IMR-90 (cell line): ENCODE measurements around the gene NRF1. TPM values are rescaled to one million over a fixed set of nuclear protein-coding genes. Genes with fewer than 3 reads are reported as not detected.

Source experiments
- ATAC-seq: fragments of 200-7000 bp; cut with Tn5 transposase; 2 replicates; pipeline ENCODE4 v1.9.1; 2020; ENCODE audit warnings: low read depth, mild to moderate bottlenecking, moderate library complexity
- BruUV-seq: library from RNA; stranded (reverse); fragments of 400-500 nt; replicated peaks from 2 replicates; lab custom pipeline; 2021; lab: Mats Ljungman, UMichigan
- CTCF ChIA-PET: fragments of 300-600 bp; formaldehyde crosslinking; extraction: SDS; loops from one replicate; lab custom pipeline; 2021; ENCODE audit warnings: antibody characterized with exemption; lab: Yijun Ruan, JAX
- POLR2A ChIA-PET: fragments of 300-600 bp; sonication (Branson Sonifier 250); formaldehyde crosslinking; loops from one replicate; lab custom pipeline; 2022; ENCODE audit warnings: antibody characterized with exemption; ENCODE audit not compliant: unreplicated experiment; lab: Charles Lee
- DNase-seq: peaks from one replicate; pipeline ENCODE4 v3.0.0; 2013
- H2AFZ ChIP-seq: replicated peaks from 2 replicates; pipeline ENCODE3; 2013; ENCODE audit warnings: low read length, mild to moderate bottlenecking; ENCODE audit not compliant: poor library complexity
- H2AK5ac ChIP-seq: 2 replicates; pipeline ENCODE4 v1.6.1; 2013; ENCODE audit warnings: low read depth, low read length, inconsistent platforms
- H2AK9ac ChIP-seq: replicated peaks from 2 replicates; pipeline ENCODE3; 2013; ENCODE audit warnings: mild to moderate bottlenecking, low read depth, low read length, moderate library complexity; ENCODE audit not compliant: poor library complexity
- H2BK120ac ChIP-seq: 2 replicates; pipeline ENCODE4 v1.6.1; 2013; ENCODE audit warnings: low read depth, low read length, inconsistent platforms
- H2BK15ac ChIP-seq: 3 replicates; pipeline ENCODE4 v1.6.1; 2013; ENCODE audit warnings: low read depth, low read length, inconsistent platforms
- H2BK20ac ChIP-seq: 2 replicates; pipeline ENCODE4 v1.6.1; 2013; ENCODE audit warnings: low read depth, mild to moderate bottlenecking, inconsistent platforms, low read length, moderate library complexity
- H2BK5ac ChIP-seq: 2 replicates; pipeline ENCODE4 v1.6.1; 2013; ENCODE audit warnings: mild to moderate bottlenecking, low read depth, low read length, inconsistent platforms; ENCODE audit not compliant: poor library complexity, severe bottlenecking
- H3K14ac ChIP-seq: replicated peaks from 2 replicates; pipeline ENCODE4 v1.6.1; 2013; ENCODE audit warnings: low read depth, low read length, inconsistent platforms
- H3K18ac ChIP-seq: 2 replicates; pipeline ENCODE4 v1.6.1; 2013; ENCODE audit warnings: low read depth, low read length, control low read depth
- H3K23ac ChIP-seq: 2 replicates; pipeline ENCODE4 v1.6.1; 2013; ENCODE audit warnings: low read depth, low read length, inconsistent platforms
- H3K27ac ChIP-seq: 2 replicates; pipeline ENCODE4 v1.5.1; 2013; ENCODE audit warnings: mild to moderate bottlenecking, control low read depth, low read length; ENCODE audit not compliant: insufficient read depth
- H3K27me3 ChIP-seq: 2 replicates; pipeline ENCODE4 v1.6.1; 2013; ENCODE audit warnings: low read length; ENCODE audit not compliant: control insufficient read depth, insufficient read depth
- H3K36me3 ChIP-seq: 2 replicates; pipeline ENCODE4 v1.6.1; 2013; ENCODE audit warnings: low read length, mixed read lengths; ENCODE audit not compliant: control insufficient read depth, insufficient read depth
- H3K4ac ChIP-seq: 2 replicates; pipeline ENCODE4 v1.6.1; 2013; ENCODE audit warnings: low read depth, low read length, inconsistent platforms
- H3K4me1 ChIP-seq: 2 replicates; pipeline ENCODE4 v1.6.1; 2013; ENCODE audit warnings: low read length, mixed read lengths; ENCODE audit not compliant: control insufficient read depth, insufficient read depth
- H3K4me2 ChIP-seq: 2 replicates; pipeline ENCODE4 v1.6.1; 2013; ENCODE audit warnings: low read depth, mild to moderate bottlenecking, control low read depth, low read length, moderate library complexity
- H3K4me3 ChIP-seq: 2 replicates; pipeline ENCODE4 v1.5.1; 2013; ENCODE audit warnings: low read depth, mild to moderate bottlenecking, control low read depth, low read length, moderate library complexity; ENCODE audit not compliant: insufficient read depth
- H3K56ac ChIP-seq: 2 replicates; pipeline ENCODE4 v1.6.1; 2013; ENCODE audit warnings: low read length, inconsistent platforms; ENCODE audit not compliant: insufficient read depth; ENCODE audit errors: extremely low read depth
- H3K79me1 ChIP-seq, 2 experiments: 2 replicates each; pipeline ENCODE4 v1.6.1; 2013; ENCODE audit warnings: low read length in 2 of 2, inconsistent platforms in 1 of 2, low read depth in 1 of 2
- H3K9ac ChIP-seq: 2 replicates; pipeline ENCODE4 v1.6.1; 2013; ENCODE audit warnings: low read depth, low read length, control low read depth
- H3K9me1 ChIP-seq: 2 replicates; pipeline ENCODE4 v1.6.1; 2013; ENCODE audit warnings: low read length, inconsistent platforms; ENCODE audit not compliant: insufficient read depth
- H3K9me3 ChIP-seq: 2 replicates; pipeline ENCODE4 v1.6.1; 2013; ENCODE audit warnings: low read length; ENCODE audit not compliant: control insufficient read depth, insufficient read depth
- H4K20me1 ChIP-seq: 2 replicates; pipeline ENCODE4 v1.6.1; 2013; ENCODE audit warnings: low read length, inconsistent platforms; ENCODE audit not compliant: insufficient read depth
- H4K5ac ChIP-seq: 2 replicates; pipeline ENCODE4 v1.6.1; 2013; ENCODE audit warnings: mild to moderate bottlenecking, low read depth, low read length, control low read depth
- H4K8ac ChIP-seq, 2 experiments: 2 replicates each; pipeline ENCODE4 v1.6.1; 2013; ENCODE audit warnings: low read depth in 2 of 2, low read length in 2 of 2, control low read depth in 1 of 2, inconsistent platforms in 1 of 2
- H4K91ac ChIP-seq: 2 replicates; pipeline ENCODE4 v1.6.1; 2013; ENCODE audit warnings: low read depth, low read length, inconsistent platforms; ENCODE audit not compliant: insufficient read depth
- CHD1 ChIP-seq: IDR thresholded peaks from 2 replicates; pipeline ENCODE4 v1.6.1; 2012; ENCODE audit warnings: low read depth, low read length, improper control_type of control experiment
- FOS ChIP-seq: fragments of 150-350 bp; IDR thresholded peaks from 2 replicates; pipeline ENCODE4 v1.6.1; 2016; ENCODE audit warnings: low read depth, low read length
- POLR2A ChIP-seq: IDR thresholded peaks from 2 replicates; pipeline ENCODE4 v1.6.1; 2012; ENCODE audit warnings: mild to moderate bottlenecking, low read depth, low read length
- RAD21 ChIP-seq: IDR thresholded peaks from 2 replicates; pipeline ENCODE4 v1.6.1; 2012; ENCODE audit warnings: low read length, improper control_type of control experiment
- RFX5 ChIP-seq: IDR thresholded peaks from 2 replicates; pipeline ENCODE4 v1.8.0; 2012; ENCODE audit warnings: low read depth, mild to moderate bottlenecking, low read length, moderate library complexity
- WGBS, 2 experiments: methylation state at CpG; one replicate each; pipeline versions ENCODE4 v1.1.5 to v1.1.7; 2013; ENCODE audit warnings: missing lambda C conversion rate in 2 of 2; ENCODE audit not compliant: insufficient read length in 1 of 2; ENCODE audit errors: extremely low coverage in 2 of 2; 5-methylcytosine and 5-hydroxymethylcytosine counted together
- dilution Hi-C: fragments of 300-500 bp; cut with HindIII; formaldehyde crosslinking; loops from one replicate; pipeline ENCODE4 v1.14.3; 2018; ENCODE audit warnings: low sequenced_read_pairs; ENCODE audit not compliant: unreplicated experiment
- in situ Hi-C: fragments of 300-500 bp; cut with MboI; formaldehyde crosslinking; loops from 3 replicates; pipeline ENCODE4 v1.14.3; 2019; ENCODE audit warnings: low sequenced_read_pairs, inconsistent platforms, mixed read lengths
- intact Hi-C: fragments of 100-400 bp; cut with micrococcal nuclease; formaldehyde crosslinking; loops from 2 replicates; pipeline ENCODE4 v1.10.0; 2022
- polyA plus RNA-seq, 3 experiments: library from polyadenylated mRNA; depleted of rRNA; stranded (reverse); fragments of >200 nt; gene quantifications; 2 replicates each; pipeline ENCODE4 v1.2.3, GENCODE V29; 2012; ENCODE audit warnings: low replicate concordance in 1 of 3
- total RNA-seq: library from RNA; depleted of rRNA; stranded (reverse); fragments of >200 nt; gene quantifications from 2 replicates; pipeline ENCODE4 v1.2.3, GENCODE V29; 2012
- TF ChIP-seq, protein P1 (sequence below): conservative IDR thresholded peaks from 2 replicates; pipeline ENCODE4 v1.5.1; 2012; ENCODE audit warnings: mild to moderate bottlenecking, low read depth, low read length, improper control_type of control experiment
- TF ChIP-seq, protein P2 (sequence below): fragments of 150-350 bp; IDR thresholded peaks from 2 replicates; pipeline ENCODE4 v1.6.1; 2017; ENCODE audit warnings: mild to moderate bottlenecking, antibody characterized with exemption, low read length, low read depth
- TF ChIP-seq, protein P3 (sequence below): fragments of 150-350 bp; IDR thresholded peaks from 2 replicates; pipeline ENCODE4 v1.6.1; 2016; ENCODE audit warnings: low read depth, mild to moderate bottlenecking, low read length, moderate library complexity, borderline replicate concordance

NRF1 gene
- total and polyA plus RNA-seq, 2 of the 4 experiments (the other 2 are of a cell fraction) = 11.4 to 15.8 TPM

DNA sequence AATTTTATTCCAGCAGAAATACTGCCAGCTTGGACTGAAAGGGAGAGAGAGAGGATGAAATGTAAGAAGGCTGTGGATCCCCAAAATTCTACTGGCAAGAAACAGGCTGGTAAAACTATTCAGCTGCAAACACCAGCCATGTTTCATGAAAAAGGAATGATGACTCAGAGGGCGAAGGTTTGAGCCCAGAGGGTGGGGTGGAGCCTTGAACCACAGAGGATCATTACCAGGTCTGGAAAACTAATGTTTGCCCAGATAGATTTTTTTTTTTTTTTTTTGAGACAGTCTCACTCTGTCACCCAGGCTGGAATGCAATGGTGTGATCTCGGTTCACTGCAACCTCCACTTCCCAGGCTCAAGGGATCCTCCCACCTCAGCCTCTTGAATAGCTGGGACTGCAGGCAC lies 41.7 kb upstream of the NRF1 start:
- Histone ChIP-seq H2AFZ (no peak overlapping the region), H2AK9ac (no peak overlapping the region), H4K91ac (no peak overlapping the region), H2BK5ac (peak overlapping the region; percentile 31), H3K18ac (peak overlapping the region; percentile 67; the same call in 1 of the 2 replicates), H2BK120ac (peak overlapping the region; percentile 64), H2BK20ac (peak overlapping the region; percentile 61; the same call in 1 of the 2 replicates), H3K4me1 (peaks cover 2% of the 10 kb centered on the region; the same call in 1 of the 2 replicates), H3K4me2 (peak overlapping the region; percentile 25; the same call in 1 of the 2 replicates), H3K27ac (no peak overlapping the region), H3K36me3 (no peaks in the 10 kb centered on the region), H3K23ac (no peak overlapping the region), H3K9me1 (no peaks in the 10 kb centered on the region), H3K79me1 (no peaks in the 10 kb centered on the region), H3K9ac (no peak overlapping the region), H3K56ac (no peak overlapping the region; the same call in 1 of the 2 replicates), H4K5ac (no peak overlapping the region), H4K20me1 (no peaks in the 10 kb centered on the region), H3K4ac (peak overlapping the region; percentile 79; the same call in 1 of the 2 replicates), H3K9me3 (peaks cover 2% of the 10 kb centered on the region; the same call in 1 of the 2 replicates), H2AK5ac (no peak overlapping the region), H3K4me3 (no peak overlapping the region), H4K8ac (peak overlapping the region in 1 of 2 experiments; percentile 71; a peak in 2 of 4 replicates), H3K27me3 (no peaks in the 10 kb centered on the region; the same call in 1 of the 2 replicates), H3K14ac (peak overlapping the region; percentile 49; the same call in 1 of the 2 replicates), H2BK15ac (peak overlapping the region; percentile 77; the same call in 1 of the 3 replicates)
- WGBS, 2 experiments = no CpG with 5 or more reads among the region's 2 CpGs
- dilution Hi-C loops = no loop called here
- ATAC-seq (peak; percentile 93), DNase-seq (peak; percentile 85)
- in situ Hi-C loops = no loop called here
- TF ChIP-seq RFX5 (no peak), POLR2A (no peak), CHD1 (no peak), RAD21 (no peak), FOS (peak; percentile 44)
- TF ChIP-seq, protein P1, sequence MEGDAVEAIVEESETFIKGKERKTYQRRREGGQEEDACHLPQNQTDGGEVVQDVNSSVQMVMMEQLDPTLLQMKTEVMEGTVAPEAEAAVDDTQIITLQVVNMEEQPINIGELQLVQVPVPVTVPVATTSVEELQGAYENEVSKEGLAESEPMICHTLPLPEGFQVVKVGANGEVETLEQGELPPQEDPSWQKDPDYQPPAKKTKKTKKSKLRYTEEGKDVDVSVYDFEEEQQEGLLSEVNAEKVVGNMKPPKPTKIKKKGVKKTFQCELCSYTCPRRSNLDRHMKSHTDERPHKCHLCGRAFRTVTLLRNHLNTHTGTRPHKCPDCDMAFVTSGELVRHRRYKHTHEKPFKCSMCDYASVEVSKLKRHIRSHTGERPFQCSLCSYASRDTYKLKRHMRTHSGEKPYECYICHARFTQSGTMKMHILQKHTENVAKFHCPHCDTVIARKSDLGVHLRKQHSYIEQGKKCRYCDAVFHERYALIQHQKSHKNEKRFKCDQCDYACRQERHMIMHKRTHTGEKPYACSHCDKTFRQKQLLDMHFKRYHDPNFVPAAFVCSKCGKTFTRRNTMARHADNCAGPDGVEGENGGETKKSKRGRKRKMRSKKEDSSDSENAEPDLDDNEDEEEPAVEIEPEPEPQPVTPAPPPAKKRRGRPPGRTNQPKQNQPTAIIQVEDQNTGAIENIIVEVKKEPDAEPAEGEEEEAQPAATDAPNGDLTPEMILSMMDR = no peak
- TF ChIP-seq, protein P2, sequence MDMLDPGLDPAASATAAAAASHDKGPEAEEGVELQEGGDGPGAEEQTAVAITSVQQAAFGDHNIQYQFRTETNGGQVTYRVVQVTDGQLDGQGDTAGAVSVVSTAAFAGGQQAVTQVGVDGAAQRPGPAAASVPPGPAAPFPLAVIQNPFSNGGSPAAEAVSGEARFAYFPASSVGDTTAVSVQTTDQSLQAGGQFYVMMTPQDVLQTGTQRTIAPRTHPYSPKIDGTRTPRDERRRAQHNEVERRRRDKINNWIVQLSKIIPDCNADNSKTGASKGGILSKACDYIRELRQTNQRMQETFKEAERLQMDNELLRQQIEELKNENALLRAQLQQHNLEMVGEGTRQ = no peak
- TF ChIP-seq, protein P3, sequence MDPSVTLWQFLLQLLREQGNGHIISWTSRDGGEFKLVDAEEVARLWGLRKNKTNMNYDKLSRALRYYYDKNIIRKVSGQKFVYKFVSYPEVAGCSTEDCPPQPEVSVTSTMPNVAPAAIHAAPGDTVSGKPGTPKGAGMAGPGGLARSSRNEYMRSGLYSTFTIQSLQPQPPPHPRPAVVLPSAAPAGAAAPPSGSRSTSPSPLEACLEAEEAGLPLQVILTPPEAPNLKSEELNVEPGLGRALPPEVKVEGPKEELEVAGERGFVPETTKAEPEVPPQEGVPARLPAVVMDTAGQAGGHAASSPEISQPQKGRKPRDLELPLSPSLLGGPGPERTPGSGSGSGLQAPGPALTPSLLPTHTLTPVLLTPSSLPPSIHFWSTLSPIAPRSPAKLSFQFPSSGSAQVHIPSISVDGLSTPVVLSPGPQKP = no peak
- ChIA-PET POLR2A (no interaction called here), CTCF (no interaction called here)
- no TSS peak for BruUV-seq
- intact Hi-C loops = no loop called here
